SK-N-MC (cell line): ENCODE measurements around the gene DCP1A.

ENCODE experiments used
- EZH2 ChIP-seq: fragments of 200-600 bp; sonication (generic); IDR thresholded peaks from one replicate; pipeline ENCODE4 v1.6.1; 2017; ENCODE audit warnings: antibody characterized with exemption
- POLR2AphosphoS5 ChIP-seq: IDR thresholded peaks from 2 replicates; pipeline ENCODE4 v1.6.1; 2012; ENCODE audit warnings: mild to moderate bottlenecking, low read depth, low read length, borderline replicate concordance

DNA sequence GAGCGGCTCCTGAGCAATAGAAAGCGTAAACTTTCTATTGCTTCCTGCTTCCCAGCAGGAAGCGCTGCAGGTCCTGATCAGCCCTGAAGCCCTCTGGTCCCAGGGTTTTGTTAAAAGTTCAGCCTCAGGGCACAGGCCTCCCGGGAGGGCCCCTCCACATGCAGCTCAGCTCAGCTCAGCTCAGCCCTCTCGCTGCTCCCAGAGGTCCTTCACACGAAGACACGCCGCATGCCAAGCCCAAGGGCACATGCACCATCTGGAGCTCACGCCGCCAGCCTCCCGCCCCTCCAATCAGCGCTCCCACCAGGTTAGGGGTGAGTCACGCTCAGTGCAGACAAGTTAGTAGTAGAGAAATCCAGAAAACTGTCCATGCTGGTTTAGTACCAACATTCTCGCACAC lies 104.2 kb downstream of the DCP1A start:
- TF ChIP-seq EZH2, result no peak
- no peak; the same call in 1 of the 2 replicates for TF ChIP-seq POLR2AphosphoS5
